Activated naive CD4-positive, alpha-beta T cell (primary cell): Measurements from ENCODE around the gene FARS2.

ENCODE experiments used
- DNase-seq, 4 experiments: peaks; one replicate each; lab custom pipeline; 2025; lab: John Stamatoyannopoulos, UW

The FARS2 gene

DNA sequence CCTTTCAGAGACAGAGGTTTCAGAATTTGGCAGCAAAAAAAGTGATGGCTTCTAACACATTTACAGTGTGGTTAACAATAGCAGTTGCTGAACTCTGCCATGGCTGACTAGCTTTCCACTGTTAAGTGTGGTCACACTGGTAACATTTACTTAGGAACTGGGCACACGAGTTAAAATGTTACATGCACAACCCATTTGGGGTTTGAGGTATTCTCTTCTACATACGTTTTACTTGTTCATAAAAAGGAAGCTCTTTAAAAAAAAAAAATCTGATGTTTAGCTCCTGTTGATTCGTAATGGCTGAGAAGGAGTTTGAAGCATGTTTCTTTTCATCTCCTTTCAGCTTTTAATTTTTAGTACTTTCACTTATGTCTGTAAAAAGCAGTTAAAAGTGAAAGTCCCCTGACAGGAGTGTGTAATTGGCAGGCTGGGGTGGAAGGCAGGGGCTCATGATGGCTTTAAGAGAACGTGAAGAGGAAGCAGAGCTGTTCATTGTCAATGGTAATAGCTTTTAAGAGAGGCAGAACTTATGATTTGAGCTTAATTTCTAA is 245.9 kb downstream of the FARS2 start:
- DNase-seq, result no peak

DNA sequence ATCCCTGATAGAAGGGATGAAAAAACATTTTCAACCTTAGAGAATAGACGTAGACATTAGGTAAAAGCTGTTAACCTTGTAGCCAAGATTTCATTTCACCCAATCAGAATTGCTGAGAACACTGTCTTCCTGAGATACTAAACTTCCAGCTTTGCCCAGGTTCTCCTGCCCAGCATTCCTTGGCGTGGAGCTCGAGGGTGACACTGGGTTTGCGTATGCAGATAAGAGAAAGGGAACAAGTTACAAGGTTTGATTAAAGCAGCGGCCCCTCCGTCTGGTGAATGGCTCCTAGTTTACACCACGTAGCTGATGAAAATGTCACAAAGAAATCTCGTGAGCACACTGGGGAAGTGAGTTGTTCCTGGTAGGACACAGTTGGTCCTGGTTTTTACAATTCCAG is 247.8 kb downstream of the FARS2 start:
- DNase-seq, result no peak

DNA sequence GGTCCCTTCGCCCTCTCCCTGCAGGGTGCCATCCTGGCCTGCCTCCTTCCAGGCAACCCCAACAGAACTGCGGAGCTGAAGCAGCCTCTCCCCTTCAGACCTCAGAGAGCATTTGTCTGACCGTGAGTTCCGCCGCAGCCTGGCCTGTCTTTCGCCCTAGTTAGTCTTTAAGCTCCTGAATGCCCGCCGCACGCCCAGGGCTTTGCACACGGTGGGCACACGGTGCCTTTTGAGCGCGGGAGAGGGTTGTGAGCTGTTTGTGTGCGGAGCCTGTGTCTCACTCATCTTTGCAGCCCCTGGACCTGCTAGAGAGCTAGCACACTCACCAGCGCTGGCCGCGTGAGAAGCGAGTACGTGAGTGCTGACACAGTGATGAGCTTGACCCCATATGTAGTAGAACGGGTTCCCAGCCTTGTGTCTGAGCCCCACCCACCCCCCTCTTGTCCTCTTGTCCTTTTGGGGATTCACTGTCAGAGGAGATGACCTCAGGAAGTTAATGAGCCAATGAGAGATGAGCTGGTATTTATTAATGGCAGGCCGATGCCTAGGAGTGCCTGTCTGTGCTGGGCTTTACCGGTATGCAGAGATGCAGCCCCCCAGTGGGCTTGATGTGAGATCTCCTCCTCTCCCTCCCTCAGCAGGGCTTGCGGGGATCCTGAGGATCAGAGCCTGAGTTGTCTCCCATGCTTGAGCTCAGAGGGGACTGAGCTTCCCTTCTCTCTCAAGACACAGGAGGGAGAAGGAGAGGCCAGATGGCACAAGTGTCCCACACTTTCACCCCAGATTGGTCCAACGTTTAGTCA is 249.2 kb downstream of the FARS2 start:
- no peak for DNase-seq

DNA sequence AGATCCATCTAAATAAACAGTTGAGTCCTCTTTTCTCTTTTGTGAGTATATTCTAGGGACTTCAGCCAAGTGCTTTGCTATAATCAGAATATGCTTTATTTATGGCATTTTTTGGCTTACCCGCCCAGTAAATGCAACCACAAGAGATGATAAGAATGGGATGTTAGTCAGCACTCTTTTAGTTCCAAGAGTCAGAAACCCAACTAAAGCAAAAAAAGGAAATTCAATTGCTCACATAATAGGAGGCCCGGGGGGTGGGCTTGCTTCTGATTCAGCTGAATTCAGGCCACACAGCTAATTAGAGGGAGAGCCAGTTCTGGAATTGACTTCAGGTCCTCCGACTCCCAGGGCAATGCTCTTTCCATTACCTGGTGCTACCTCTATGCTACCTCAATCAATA is 250.6 kb downstream of the FARS2 start:
- no peak for DNase-seq

DNA sequence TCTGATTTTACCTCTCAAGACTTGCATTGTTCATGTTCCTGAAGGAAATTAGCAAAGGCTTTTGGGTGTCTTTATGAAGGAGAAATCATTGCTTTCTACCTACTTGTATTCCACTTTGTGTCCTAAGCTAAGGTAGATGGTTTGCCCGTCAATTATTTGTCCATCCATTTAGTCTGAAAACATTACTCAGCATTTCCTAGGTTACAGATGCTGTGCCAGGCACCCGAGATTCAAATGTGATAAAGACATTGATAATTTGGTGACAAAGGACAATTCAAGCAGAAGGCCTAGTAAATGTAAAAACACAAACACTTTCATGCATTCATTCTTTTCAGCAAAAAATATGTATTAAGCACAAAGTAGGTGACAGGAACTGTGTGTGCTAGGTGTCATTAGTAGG is 251.1 kb downstream of the FARS2 start:
- no peak for DNase-seq

DNA sequence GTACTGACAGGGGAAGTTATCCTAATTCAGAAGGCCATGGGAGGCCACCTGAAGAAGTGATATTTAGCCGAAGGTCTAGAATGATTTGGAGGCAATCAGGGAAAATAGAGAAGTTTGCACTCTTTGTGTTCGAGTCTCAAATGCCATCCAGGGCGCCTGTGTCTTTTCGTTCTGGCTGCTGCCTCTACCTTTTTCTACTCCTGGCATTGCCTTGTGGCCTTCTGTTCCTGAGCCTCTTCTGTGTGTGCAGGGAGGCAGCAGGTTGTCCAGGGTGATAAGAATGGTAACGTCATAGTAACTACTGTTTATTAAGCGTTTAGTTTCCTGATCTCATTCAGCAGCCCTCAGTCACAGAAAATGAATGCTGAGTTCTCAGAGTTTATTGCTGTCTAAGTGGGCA is 252.1 kb downstream of the FARS2 start:
- DNase-seq, result no peak

DNA sequence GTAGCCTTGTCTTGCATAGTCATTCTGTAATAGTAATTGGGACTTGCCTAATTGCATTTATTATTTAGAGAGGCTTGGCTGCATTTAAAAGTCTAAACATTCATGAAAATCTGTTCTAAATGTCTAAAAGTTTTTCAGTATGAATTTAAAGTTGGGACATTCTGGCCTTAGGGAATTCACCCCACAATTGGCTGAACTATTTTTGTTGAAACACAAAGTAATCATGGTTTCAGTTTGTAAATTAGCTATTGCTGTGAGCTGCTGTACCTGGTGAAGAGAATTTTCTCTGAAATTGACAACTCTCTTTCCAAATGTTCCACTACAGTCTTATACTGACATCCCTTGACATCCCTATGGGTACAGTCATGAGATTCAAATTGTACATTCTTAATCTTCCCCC is 253.0 kb downstream of the FARS2 start:
- DNase-seq, result no peak

DNA sequence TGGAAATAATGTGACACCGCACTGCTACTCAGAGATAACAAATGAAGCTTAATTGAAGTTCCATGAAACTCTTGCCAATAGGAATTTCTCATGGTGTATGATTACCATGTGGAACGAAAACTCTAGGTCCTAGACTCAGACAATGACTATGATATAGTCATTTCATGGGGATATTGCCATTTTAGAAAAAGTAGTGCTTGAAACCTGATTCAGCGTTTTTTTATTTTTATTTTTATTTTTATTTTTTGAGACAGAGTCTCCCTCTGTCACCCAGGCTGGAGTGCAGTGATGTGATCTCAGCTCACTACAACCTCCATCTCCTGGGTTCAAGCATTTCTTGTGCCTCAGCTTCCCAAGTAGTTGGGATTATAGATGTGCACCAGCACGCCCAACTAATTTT is 253.9 kb downstream of the FARS2 start:
- no peak for DNase-seq

DNA sequence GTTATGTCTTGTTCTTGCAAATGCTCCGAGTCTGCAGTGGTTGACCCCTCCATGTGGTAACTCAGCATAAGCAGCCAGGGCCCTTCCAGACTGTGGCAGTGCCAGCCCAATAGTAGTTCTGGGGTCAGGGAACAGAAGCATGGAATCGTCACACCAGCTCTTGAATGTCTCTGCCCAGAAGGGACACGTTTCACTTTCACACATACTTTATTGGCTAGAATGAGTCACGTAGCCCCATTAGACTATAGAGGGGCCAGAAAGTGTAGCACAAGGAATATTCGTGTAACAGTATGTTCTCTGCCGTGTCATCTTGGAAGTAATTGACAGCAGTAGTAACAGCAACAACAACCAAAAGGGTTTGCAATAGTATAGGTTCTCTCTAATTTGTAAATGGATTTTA is 254.7 kb downstream of the FARS2 start:
- DNase-seq, result no peak

DNA sequence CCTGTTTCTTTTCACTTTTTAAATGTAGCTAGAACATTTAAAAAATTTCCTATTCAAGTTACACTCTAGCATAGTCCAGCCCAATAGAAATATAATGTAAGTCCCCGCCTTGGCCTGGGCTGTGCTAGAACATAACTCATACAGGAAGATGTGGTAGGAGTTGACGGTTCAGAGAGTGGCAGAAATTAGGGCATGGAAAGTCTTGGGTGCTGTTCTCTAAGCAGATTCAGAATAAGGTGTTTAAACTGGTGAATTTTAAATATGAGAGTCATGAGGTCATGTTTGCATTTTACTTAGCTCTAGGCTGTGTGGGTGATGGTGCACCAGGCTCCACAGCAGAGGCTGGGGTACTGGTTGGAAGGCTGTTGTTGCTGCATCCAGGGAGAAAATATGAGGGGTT is 256.5 kb downstream of the FARS2 start:
- no peak for DNase-seq

DNA sequence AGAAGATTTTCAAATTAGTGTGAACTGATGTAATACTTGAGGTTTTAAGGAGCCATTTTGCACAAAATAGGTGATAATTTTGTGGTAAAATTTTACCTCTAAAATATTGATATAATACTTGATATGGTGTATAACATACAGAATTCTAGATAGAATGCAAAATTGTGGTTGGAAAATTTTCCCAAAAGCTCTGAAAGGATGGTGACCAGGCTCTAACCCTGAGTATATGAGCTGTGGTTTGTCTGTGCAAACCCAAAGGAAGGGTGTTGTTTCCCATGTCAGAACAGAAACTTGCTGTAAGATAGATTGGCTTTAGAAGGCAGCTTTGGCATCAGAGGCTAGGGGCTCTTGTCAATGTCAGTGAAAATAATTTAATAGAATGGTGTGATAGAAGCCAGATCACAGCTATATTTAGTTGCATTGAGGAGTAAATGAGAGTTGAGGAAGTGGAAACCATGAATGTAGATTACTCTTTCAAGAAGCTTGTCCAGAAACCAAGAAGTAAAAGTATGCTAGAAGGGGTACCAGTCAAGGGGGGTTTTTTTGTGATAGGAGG is 257.7 kb downstream of the FARS2 start:
- no peak for DNase-seq

DNA sequence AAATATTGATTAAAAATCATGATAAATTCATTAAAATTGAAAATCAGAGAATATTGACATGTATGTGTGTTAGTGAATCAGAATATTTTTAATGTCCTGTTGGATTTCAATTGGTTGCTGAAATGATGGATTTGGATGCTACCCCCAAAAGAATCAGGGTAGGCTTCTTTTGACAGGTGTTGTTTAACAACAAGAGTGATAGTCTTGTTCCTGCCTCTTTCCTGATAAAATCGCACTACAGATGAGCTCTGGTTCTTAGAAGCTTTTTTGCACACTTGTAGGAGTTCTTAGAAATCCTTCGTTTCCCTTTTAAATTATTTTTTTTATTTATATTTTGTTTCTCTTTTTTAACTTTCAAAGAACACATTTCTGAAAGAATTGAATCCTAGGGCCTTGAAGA is 259.5 kb downstream of the FARS2 start:
- DNase-seq, result no peak

DNA sequence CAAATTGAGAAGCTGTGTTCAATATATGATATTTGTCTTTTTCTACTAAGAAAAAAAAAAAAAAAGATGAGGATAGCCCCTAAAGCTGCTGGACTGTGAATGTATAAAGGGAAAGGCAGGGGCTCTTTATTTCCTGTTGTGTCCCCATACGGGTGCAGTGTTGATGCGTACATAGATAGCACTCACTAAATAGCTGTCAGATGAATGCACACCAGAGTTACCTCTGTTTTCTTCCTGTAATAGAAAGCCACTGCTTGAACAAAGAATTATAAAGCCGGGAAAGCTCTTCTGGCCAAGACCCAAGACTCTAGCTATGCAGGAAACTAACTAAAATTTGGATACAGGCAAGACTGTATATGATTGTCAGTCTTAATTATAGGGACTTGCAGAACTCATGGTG is 260.0 kb downstream of the FARS2 start:
- DNase-seq, result no peak

DNA sequence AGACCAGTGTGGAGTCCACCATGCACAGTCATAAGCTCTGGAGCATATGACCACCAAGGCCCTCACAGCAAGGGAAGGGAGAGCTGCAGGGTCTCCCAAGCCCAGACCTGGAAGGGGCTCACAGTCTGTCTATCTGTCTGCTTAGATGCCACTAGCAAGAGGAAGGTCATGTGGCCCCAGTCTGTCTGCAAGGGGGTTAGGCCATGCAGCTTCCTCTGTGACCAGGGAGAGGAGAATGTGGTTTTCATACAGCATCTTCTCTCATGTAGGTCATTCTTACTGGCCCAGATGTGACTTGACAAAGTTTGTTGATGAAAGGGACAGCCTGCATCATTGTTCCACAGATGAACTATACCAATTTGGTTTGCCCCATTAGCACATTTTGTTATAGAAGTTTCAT is 260.8 kb downstream of the FARS2 start:
- DNase-seq, result no peak

DNA sequence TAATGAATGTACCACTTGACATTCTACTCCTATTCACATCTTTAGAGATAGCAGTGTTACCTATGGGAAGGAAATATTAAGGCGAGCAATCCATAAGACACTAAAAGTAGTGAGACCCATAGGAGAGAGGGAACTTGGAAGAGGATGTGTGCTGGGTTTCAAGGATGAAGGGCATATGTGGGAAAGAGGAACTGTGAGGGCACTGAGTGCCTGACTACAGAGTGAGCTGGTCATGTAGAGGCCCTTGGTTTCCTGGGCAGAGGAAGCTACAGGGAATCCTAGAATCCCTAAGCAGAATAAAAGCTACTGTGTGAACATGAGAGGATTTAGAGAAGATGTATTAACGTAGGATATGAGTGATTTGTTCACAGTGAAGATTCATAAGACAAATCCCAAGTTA is 262.8 kb downstream of the FARS2 start:
- DNase-seq, result no peak

DNA sequence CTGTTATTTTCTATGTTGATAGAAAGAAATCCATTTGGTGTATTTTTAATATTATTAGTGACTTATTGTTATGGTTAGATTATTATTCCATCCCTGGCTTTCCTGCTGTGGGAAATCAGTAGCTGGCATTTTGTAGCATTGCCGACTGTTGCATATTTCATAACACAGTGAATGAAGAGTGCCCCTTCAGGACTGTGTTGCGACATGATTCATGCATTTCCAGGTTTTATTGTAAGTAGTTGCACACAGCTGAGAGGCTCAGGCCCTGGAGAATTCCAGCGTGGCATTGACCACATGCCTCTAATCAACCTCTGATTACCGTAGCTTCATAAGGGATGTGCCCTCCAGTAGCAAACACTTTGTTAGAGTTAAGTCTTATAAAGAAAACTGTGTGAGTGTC is 263.9 kb downstream of the FARS2 start:
- no peak for DNase-seq

DNA sequence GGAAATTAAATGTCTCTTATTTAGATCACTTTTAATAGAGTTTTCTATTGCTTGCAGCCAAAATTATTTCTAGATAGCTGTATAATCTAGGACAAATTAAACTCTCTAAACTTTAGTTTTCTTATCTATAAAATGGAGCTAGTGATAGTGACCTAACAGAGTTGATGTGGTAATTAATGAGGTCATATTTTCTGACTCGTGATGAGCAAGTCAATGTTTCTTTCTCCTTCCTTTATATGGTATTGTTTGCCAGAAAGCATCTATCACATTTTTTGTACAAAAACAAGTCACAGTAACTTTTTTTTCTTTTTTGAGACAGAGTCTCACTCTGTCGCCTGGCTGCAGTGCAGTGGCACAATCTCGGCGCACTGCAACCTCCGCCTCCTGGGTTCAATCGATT is 267.7 kb downstream of the FARS2 start:
- no peak for DNase-seq

DNA sequence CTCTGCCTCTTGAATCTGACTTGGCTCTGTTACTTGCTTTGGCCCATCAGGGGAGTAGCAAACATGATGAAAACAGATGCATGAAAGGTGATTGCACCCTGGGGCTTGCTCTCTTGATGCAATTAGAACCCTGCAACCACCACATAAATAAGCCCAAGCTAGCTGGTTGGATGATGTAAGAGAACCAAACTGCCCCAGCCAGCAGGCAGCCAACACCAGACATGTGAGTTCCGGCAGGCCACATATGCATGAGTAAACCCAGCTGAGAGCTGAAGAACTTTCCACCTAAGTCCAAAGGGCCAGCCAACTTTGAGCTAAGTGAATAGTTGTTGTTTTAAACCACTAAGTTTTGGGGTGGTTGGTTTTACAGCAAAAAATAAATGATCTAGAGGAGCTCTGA is 268.4 kb downstream of the FARS2 start:
- DNase-seq, result no peak

DNA sequence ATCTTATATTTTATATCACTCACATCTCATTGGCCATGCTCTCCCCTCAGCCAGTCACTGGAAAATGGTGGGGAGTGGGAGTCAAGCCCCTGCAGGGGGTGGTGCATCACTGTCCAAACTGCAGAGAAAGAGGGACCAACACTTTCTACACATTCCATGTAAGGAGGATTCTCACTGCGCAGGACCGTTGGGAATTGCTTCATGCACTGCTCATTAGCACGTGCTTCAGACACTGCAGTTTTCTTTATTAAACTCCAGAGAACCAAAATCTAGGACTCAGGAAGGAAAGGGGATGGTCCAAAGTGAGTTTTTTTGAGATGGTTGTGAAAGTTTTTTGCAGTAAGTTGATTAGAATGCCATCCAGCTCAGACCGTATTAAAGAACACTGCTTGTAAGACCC is 269.8 kb downstream of the FARS2 start:
- DNase-seq, result no peak

DNA sequence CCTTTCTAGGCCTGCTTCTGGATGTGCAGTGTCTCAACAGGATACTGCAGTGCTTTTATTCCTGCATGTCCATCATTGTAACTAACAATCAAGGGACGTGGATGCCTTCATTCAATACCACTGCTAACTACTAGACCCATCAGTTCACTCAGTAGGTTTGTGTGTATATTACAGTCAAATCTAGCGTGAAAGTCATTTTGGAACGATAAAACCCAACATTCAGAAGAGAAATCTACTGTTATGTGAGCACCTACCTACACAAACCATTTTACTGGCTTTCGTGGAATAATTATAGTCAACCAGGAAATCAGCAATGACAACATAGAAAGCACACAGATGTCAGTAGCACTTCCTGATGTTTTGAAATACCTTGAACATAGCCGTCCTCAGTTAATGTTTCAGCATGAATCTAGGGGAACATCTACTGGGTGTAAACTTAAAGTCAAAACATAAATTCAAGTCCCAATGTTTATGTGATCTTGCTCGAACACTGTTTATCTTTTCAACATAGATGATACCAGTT is 270.6 kb downstream of the FARS2 start:
- no peak for DNase-seq

DNA sequence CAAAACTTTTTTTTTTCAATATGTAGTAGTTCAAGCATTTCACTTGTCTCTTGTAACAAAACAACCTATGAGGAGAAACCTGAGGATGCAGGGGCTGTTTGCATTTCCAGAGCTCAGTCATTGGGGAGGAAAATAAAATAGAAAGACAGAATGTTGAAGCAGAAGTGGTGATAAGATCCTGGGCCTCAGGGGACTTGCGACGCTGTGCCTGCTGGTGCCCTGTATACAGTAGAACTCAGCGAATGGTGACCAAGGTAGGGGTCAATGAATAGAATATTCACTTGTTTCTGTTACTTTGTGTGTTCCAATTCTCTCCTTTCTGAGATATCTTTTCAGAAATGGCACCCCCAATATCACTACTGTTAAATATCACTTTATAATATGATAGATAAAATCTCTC is 271.6 kb downstream of the FARS2 start:
- DNase-seq, result no peak

DNA sequence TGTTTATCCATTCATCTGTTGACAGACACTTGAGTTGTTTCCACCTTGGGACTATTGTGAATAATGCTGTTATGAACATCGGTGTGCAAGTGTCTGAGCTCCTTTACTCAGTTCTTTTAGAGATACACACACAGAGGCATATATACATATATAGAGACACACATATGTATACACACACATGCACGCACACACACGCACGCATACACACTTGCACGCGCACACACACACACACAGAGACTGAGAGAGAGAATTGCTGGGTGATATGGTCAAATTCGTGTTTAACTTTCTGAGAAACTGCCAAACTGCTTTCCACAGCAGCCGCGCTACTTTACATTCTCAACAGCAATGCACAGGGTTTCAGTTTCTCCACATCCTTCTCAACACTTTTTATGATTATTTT is 273.3 kb downstream of the FARS2 start:
- DNase-seq, result no peak

DNA sequence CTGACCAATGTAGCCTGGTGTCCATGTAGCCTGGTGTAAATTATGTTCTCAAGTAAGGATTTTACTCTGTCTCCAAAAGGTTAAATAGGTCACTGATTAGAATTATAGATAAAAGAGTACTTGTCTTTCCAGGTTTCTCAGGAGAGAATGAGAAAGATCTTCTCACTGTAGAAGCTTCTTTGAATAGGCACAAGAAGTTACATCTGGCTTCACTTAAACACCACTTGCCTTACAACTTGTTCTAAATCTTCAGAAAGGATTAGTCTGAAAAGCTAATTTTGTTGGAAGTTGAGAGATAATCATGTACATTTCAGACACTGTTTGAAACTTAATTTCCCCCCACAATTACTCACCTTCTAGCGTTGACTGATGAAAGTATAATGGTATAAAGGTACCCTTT is 275.3 kb downstream of the FARS2 start:
- DNase-seq, result no peak

DNA sequence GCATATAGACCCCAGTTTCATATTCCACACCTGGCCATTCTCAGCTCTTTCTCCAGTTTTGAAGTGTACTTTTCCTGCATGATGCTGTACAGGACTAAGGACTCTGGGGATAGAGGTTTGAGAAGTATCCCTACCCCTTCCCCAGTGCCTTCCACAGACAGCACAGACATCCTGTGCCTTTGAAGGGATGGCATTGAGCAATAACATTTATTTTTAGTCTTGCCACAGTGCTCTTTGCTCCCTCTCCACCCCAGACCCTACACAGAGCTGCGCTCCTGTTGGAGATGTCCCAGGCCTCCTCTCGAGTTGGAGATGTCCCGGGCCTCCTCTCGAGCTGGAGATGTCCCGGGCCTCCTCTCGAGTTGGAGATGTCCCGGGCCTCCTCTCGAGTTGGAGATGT is 275.8 kb downstream of the FARS2 start:
- DNase-seq, result no peak
